H1 (cell line): ENCODE measurements around the gene RIPOR3. TPM values are rescaled to one million over a fixed set of nuclear protein-coding genes. Genes with fewer than 3 reads are reported as not detected.

Experiments used
- CHD1 ChIP-seq: IDR thresholded peaks from 2 replicates; pipeline ENCODE4 v1.6.1; 2012; ENCODE audit warnings: low read depth, low read length, improper control_type of control experiment
- E2F6 ChIP-seq: IDR thresholded peaks from 2 replicates; pipeline ENCODE4 v1.6.1; 2012; ENCODE audit warnings: inconsistent platforms
- HDAC2 ChIP-seq, 2 experiments: fragments of 300-600 bp in 1 of 2; sonication (generic) in 1 of 2; IDR thresholded peaks; 2 replicates each; pipeline ENCODE4 v1.6.1; 2011 to 2012; ENCODE audit warnings: low read depth in 2 of 2, low read length in 2 of 2, mild to moderate bottlenecking in 2 of 2, moderate library complexity in 2 of 2, borderline replicate concordance in 1 of 2, inconsistent platforms in 1 of 2
- polyA plus RNA-seq, 7 experiments: library from polyadenylated mRNA; depleted of rRNA in 3 of 7; stranded (reverse) in 5 of 7; unstranded in 2 of 7; fragments of >200 nt in 5 of 7; fragments of 200-250 nt in 2 of 7; gene quantifications; 1 replicate in 5 of 7; 2 replicates in 1 of 7; 4 replicates in 1 of 7; pipeline versions ENCODE4 v1.2.1 to v1.2.3, GENCODE V29; 2011 to 2013; ENCODE audit warnings: missing spikeins in 2 of 7, mixed read lengths in 2 of 7
- total RNA-seq: library from RNA; stranded (reverse); fragmentation: NEBNext Ultra II Directional; extraction: Animal tissue kit (Norgen Biotek cat#: 25700); gene quantifications from 2 replicates; pipeline ENCODE4 v1.2.1, GENCODE V29; 2021

Gene RIPOR3
- total and polyA plus RNA-seq, 2 of the 8 experiments (the other 6 are each of a cell fraction or from before 2014, with no cell fraction given), result 3.6 to 4.5 TPM

GRCh38 chr20:50552979-50553378 is 138.4 kb downstream of the RIPOR3 start (continued):
- no peak for TF ChIP-seq E2F6
- no peak for TF ChIP-seq CHD1
- TF ChIP-seq HDAC2 (IDR thresholded peaks at IDR 0.05; ENCODE audit: borderline replicate concordance in 1 of 2, low read depth in 2 of 2, low read length in 2 of 2), result no peak
